ENCODE results near the gene OR2H2.

OR2H2 gene

DNA sequence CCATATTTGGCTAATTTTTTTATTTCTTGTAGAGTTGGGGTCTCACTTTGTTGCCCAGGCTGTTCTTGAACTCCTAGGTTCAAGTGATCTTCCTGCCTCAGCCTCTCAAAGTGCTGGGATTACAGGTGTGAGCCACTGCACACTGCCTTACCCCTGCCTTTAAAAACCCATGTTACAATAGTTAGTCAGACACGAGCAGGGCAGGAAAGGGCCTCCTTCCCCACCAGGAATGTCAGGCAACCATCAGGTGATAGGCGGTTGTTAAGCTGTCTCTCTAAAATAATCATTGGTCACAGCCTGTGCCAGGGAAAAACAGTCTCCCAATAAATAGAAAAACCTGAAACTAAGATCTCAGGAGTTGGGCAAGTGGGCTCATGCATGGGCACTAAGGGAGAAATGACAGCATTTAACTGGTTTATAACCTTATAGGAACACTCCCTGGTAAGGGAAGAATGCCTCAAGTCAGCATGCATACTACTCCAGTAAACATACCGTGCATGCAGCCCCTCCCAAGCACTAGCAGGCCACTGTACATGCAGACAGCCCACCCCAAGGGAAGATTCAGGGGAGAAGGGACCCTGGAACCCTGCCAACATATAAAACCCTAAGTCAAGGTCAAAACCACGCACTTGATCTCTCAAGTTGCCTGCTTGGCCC lies 8.4 kb downstream of the OR2H2 start:
- DNase-seq = no peak

GRCh38 chr6:29596381-29596900 lies 11.5 kb downstream of the OR2H2 start:
- DNase-seq = no peak

- DNase-seq = no peak
Measured at GRCh38 chr6:29597184-29597583, 12.3 kb downstream of the OR2H2 start.

GRCh38 chr6:29598172-29598747 lies 13.3 kb downstream of the OR2H2 start:
- DNase-seq = no peak

GRCh38 chr6:29602564-29603361 lies 17.8 kb downstream of the OR2H2 start:
- DNase-seq = no peak

DNA sequence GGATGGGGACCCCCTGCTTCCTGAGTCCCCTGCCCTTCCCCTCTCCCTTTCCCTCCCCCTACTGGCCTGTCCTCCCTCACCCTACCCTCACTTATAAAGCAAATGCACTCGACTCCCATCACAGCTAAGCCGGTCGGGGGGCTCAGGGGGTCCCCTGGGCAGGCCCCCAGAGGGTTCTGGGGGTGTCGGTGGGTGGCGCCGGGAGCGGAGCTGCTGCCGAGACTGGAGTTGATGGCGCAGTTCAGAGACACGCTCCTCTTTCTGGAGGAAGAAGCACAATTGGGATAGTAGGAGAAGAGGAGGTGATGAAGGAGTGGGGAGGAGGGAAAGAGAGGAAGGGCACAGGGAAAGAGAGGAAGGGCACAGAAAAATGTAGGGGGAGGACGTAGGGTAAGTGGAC lies 18.5 kb downstream of the OR2H2 start:
- no peak for DNase-seq

DNA sequence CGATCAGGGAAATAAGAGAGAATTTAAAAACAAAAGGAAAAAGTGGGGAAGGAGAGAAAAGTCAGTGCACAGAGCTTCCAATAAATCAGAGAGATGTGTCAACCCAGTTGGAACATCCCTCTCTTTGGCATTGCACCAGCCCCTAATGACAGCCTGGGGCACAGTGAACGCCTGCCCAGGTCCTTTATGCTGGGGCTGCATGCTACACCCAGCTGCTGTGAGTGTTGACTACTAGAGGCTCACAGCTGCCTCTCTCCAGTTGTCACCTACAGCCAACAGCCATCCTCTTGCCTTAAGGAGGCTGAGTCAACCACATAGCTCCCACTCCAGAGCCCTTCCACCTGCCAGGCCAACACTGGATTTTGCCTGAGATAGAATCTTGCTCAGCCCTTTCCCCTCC lies 19.0 kb downstream of the OR2H2 start:
- no peak for DNase-seq

DNA sequence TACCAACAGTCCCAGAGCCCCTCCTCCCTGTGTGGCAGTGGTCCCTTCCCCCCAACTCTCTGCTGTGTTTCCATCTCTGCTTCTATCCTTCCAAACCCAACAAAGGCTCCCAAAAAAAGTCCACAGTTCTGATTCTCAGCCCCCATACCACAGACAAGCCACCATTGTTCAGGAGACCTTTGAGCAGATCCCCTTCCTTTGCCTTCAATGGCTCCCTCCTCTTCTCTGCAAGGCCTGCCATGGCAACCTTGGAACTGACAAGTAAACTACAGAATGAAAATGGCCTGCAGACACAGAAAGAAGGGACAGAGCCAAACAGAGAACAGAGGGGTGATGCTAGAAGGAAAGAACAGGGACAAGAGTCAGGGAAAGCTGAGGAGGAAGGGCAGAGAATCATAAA lies 23.2 kb downstream of the OR2H2 start:
- DNase-seq = no peak

GRCh38 chr6:29610540-29610939 lies 25.6 kb downstream of the OR2H2 start:
- DNase-seq = no peak

DNA sequence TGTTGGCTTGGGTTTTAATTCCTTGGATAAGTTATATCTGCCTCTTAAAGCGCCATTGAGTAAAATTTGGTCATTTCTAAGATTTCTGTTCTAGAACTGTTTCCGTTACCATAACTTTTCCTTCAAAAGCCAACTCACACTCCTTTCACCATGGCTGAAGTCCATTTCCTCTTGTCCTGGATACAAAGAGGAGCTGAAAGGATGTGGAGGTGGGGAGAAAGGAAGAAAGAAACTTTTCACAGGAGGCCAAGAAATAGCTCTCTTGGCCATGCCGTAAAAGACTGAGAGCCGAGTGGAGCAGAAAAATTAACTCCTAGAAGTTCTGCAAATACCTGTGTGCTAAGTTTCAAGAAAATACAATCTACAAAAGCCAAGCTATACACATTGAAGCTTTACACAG lies 26.5 kb downstream of the OR2H2 start:
- DNase-seq = no peak

GRCh38 chr6:29617782-29618554 lies 33.0 kb downstream of the OR2H2 start:
- DNase-seq = no peak

DNA sequence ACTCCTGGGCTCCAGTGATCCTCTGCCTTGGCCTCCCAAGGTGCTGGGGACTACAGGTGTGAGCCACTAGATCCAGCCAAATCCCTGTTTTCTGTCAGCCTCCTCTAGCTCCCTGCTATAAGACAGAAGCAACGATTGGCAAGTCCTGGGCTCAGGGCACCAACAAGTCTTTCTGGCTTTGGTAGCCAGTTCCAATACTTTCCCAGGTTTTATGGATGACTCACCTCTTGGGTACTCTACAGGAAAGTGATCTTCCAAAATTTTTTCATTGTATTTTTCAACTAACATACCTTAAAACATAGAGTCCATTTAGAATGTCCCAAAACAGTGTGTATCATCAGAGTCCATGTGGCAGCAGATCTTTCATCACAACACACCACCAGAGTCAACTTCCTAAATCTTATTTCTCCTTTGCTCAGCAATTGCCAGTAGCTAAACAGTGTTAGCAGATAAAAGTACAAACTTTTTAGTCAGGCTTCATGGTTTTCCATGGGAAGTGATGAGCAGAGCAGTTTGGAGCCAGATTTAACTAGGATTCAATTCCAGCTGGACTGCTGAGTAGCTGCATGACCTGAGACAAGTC lies 34.7 kb downstream of the OR2H2 start:
- no peak for DNase-seq

GRCh38 chr6:29620630-29621029 lies 35.7 kb downstream of the OR2H2 start:
- no peak for DNase-seq

GRCh38 chr6:29624520-29624961 lies 39.6 kb downstream of the OR2H2 start:
- DNase-seq = no peak

DNA sequence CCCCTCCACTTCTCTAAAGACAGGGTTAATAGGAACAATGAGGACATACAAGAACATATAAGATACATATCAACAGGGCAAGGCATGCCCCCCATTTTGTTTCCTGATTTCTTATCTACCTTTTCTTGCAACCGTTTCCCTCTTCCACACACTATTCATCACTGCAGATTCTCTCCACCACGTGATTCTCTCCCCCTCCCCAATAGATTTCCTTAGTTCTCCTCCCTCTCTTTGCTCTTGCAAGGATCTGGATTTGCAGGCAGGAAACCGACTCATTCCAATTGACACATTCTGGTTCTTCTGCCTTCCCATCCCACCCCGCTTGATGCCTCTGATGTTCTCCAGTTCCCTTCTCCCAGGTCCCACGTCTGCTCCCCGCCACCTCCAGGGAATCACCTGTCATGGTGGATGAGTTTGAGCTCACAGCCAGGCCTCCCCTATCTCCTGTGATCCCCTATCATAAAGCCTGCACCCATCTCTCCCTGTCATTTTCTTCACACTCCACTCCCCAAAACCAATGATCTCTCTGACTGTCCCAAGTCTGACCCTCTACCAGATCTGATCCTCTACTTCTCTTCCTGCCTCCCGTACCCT lies 40.5 kb downstream of the OR2H2 start:
- DNase-seq = no peak

DNA sequence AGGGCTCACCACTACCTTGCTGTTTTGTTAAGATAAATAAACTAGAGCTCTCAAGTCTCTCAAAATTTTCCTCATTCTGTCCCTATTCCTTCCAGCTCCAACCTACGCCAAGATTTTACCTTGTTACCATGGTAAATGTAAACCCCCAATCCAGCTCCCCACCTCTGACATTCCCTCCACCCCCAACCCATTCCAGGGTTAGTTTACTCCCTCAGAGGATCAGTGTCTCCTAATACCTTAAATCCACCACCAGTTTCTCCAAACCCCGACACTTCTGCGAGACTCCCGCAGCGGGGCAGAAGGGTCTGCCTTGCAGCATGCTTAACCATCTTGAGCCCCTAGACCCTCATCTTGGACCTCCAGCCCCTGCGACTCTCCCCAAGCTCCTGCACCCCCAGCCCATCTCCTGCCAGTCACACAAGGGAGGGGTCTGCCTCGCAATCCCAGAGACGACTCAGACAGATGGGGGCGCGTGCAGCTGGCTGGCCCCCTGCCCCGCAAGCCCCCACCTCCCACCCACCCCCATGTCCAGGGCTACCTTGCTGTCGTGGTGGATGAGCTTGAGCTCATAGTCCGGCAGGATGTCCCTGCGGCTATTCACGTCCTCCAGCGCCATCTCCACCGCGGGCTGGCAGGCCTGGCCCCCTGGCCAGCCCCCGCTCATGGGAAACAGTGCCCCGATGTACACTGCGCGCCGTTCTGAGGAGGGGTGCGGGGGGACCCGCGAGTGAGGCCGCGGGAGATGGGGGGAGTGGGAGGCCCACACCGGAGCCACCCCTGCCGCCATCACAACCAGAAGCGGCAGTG lies 42.2 kb downstream of the OR2H2 start:
- no peak for DNase-seq

- peak; percentile 4 for DNase-seq
Measured at GRCh38 chr6:29627755-29628418, 43.0 kb downstream of the OR2H2 start.

GRCh38 chr6:29628419-29629281 lies 43.7 kb downstream of the OR2H2 start:
- DNase-seq = peak; percentile 41

DNA sequence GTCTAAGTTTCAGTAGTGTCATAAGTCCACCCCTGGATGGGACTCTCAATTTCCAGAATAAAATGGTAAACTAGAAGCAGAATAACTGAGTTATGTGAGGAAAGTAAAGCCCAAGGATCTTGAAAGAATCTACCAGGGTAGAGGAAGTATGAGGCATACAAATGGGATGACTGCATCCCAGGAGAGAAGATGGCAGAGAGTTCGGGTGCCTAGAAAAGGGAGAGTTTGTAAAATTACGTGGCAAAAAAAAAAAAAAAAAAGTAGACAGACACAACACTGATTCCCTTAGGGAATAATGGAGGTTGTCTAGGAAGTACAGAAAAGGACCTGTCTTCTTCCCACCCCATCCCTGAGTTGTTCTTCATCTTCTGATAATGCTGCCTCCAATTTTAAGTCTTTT lies 44.6 kb downstream of the OR2H2 start:
- DNase-seq = no peak

DNA sequence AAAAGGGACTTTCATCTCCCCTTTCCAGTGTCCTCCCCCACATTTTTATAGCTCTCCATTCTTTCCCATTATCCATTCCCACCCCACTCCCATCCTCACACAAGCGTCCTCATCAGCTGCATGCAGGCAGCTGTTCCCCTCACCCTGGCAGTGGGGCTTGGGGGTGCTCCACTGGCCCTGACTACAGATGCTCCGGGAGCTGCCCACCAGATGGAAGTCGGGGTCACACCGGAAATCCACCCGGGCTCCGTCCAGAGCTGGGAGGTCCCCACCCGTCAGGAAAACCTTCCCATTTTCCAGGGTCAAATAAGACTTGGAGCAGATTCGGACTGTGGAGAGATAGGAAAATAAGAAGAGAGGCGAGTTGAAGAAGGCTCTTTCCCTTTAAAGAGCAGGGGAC lies 45.4 kb downstream of the OR2H2 start:
- no peak for DNase-seq
